GM18498 (cell line): ENCODE data around the gene TEAD1.

Experiments
- ATAC-seq: cut with Tn5 transposase; IDR thresholded peaks from one replicate; pipeline ENCODE4 v1.9.1; 2021; ENCODE audit warnings: mild to moderate bottlenecking, moderate library complexity; ENCODE audit not compliant: unreplicated experiment

Gene TEAD1

DNA sequence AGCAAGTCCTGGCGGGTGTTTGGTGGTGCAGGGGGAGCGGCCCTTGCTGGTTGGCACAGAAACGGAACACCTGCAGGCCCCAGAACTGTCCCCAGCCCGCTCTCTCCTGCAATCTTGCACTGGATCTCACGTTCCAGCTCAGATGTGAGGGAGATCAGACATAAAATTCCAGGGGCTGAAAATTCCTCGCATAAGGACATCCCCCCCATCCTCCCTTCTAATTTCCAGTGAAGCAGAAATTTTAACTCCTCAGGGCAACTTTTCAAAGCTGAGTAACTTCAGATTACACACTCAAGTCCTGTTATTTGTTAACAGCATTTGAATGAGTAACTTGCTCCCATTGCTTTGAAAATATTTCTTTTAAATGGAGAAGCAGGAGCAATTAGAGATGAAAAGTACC lies 294.6 kb downstream of the TEAD1 start:
- no peak for ATAC-seq

- ATAC-seq, result no peak
Observed at GRCh38 chr11:12971955-12972354, 297.7 kb downstream of the TEAD1 start.

DNA sequence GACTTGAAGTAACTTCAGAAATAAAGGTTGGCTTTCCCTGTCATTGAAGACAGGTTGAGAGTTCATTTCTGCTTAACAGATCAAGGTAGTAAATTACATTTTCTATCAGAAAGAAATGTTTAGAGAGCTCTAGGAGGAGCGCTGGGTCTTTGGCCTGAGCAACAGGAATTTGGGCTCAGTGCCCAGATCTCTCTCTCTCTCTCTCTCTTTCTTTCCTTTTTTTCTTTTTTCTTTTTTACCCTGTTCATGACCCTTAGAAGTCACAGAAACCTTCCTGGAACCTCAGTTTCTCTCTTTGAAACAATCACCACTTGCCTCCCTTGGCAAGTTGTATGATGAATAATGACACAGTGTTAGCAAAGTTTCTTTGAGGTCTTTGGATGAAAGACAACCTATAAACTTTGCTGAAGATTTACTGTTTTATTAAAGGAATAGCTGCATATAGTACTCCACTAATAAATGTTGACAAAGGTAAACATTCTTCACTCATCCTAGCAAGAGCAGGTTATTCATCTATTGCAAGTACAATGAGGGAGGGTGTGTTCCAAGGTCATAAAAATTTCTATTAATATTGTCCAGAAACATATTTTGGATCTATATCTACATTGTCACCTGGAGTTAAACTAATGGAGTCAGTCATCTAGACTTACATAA lies 299.4 kb downstream of the TEAD1 start:
- no peak for ATAC-seq

DNA sequence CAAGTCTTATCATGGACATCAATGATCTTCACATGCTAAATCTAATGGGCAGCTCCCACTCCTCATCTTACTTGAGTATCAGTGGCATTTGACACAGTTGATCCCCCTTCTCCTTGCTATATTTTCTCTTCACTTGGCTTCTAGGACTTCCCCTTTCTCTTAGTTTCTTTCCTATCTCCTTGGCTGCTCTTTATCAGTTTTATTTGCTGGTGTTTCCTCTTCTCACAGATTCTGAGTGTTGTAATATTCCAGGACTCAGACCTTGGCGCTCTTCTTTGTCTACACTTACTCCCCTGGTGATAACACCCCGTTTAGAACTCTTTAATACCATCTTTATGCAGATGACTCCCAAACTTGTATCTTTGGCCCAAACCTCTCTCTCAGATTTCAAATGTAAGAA lies 301.0 kb downstream of the TEAD1 start:
- ATAC-seq, result no peak

DNA sequence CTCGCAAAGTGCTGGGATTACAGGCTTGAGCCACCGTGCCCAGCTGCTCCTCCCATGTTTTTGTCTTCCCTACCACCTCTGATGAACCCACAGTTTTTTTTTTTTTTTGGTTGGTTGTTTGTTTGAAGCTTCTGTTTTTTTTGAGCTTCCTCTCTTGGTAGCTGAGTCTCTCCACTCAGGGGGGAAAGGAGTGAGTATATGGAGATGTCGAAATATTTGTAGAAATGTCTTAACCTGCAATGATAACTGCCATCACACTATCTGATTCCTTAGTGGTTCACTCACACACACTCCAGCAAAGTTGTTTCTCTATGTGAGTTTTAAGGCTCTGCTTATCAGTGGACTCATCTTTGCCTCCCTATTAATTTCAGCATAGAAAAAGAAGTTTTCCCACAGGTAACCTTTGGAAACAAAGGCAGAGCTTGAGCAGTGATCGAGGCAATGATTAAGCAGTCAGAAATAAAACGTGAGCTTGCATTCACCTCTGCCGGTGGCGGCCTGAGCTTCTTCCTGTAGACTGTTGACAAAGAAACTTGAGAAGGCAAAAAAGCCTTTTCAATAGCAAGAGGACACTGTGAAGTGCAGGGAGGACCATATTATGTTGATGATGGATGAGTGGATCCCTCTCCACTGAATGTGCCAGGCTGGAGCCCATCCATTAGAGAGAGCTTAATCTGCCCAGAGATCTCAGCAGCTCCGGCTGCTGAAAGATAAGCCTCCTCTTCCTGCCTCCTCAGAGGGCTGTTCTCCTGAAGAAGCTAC lies 305.9 kb downstream of the TEAD1 start:
- ATAC-seq, result no peak

DNA sequence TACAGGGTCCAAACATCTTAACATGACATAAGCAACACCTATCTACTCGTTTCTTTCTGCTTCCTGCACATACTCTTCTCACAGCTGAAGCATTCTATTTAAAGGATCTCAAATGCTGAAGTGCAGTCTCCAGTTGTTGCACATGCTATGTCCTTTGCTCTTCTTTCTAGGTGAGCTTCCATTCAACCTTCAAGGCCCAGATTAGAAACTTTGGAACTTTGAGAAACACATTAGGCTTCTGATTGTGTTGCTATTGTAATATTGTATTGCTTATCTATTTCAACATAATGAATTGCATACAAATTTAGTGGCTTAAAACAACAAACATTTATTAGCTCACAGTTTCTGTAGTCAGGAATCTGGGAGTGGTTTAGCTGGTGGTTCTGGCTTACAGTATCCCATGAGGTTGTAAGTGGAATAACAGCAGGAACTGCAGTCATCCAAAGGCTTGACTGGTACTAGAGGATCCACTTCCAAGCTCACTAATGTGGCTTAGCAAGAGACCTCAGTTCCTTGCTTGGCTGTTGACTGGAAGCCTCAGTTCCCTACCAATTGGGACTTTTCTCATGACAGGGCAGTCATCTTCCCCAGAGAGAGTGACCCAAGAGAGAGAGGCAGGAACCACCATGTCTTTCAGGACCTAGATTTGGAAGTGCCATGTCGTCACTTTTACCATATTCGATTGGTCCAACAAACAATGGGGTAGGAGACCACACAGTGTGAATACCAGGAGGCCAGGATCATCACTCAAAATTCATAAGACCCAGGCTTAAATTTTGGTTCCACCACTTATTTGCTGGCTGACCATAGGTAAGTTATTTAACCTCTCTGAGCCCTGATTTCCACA lies 307.7 kb downstream of the TEAD1 start:
- no peak for ATAC-seq

DNA sequence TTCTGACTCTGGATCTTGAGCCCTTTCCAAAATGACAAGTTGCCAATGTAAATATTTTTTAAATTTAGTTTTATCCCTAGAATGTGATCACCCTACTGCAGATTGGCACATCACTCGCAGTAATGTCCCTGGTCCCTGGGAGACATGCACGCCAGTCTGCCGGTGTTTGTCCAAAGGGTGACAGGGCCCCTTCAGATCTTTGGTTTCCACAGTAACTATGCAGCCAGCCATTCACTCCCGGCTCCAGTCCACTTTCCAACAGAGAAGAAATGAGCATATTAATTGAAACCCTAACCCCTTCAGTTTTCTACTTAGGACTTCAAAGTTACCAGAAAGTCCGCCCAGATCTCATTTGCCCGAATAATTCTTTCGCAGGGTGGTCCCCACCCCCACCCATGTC lies 309.1 kb downstream of the TEAD1 start:
- no peak for ATAC-seq

DNA sequence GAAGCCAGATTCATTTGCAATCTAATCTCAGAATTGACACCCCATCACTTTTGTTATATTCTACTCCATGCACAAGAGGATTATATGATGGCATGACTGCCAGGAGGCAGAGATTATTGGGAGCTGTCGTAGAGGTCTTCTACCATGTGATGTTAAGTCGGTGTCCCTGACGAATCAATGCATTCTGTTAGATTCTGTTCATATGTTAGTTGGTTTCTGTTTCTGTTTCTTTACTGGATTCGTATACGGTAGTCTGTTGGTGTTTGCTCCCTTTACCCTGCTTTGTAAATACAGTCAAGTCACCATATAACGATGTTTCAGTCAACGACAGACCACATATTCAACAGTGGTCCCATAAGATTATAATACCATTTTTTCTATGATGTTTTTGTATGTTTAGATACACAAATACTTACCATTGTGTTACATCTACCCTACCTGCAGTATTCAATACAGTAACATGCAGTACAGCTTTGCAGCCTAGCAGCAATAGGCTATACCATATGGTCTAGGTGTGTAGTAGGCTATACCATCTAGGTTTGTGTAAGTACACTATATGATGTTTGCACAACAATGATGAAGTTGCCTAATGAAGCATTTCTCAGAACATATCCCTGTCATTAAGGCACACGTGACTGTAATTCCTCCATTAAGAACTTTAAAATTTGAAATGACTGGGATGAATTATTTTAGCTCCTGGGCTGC lies 312.1 kb downstream of the TEAD1 start:
- no peak for ATAC-seq

DNA sequence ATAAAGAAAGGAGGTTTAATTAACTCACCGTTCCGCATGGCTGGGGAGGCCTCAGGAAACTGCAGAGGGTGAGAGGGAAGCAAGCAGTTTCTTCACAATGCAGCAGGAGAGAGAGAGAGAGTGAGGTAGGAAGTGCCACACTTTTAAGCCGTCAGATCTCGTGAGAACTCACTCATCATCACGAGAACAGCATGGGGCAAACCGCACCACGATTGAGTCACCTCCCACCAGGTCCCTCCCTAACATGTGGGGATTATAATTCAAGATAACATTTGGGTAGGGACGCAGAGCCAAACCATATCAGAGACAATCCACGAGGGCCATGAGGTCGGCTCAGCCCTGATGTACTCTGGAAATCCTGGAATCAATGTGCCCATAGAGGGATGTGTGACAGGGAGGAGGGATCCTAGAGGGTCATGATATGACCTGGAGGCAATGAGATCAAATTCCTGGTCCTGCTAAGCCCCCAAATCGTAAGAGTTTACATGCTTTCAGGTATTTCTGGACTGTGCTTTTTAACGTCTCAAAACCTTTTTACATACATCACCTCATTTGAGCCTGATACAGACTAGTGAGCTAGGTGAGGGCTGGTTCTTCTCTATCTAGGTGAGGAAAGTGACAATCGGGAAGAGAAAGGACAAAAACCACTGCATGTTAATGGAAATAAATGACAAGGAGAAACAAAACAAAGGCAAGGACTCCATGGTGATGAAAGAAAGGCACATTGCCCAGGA lies 315.4 kb downstream of the TEAD1 start:
- no peak for ATAC-seq

DNA sequence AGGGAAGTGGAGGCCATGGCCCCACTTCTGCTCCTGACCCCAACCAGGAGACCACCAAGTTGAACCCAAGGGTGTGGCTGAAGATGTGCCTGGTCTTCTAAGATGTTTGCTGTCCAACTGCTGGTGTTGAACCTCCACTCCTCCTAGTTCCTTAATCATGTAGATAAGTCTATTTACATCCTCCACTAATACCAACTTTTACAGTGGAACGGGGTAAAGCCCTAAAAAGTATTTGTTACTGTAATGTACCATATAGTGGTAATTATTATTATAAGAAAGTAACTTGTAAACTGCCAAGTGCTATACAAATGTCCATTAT lies 315.9 kb downstream of the TEAD1 start:
- no peak for ATAC-seq

- no peak for ATAC-seq
Observed at GRCh38 chr11:12991426-12991825, 317.2 kb downstream of the TEAD1 start.

DNA sequence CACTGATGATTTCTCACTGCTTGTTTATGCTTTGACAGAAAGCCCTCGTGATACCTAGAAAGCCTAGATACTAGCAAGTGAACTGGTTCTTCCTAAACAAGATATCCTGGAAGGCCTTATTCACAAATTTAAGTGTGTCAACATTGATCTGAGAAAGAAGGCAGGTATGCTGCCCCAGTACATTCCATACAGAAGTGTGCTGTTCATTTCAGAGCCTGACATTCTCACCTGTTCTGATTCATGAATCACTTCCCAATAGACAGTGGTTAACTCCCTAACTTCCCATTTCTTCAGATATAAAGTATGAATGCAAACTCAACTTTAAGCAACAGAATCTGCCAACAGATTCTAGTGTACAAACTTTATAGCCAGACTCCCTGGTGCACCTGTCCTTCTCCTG lies 319.4 kb downstream of the TEAD1 start:
- ATAC-seq, result no peak
